Body of pancreas (tissue), 4 donors: ENCODE results near the gene NEDD9.
A peak's percentile ranks its signal among the peaks of the same experiment; 100 is the strongest.

Experiments used
- POLR2A ChIP-seq, 3 donors: fragments of 450-650 bp; IDR thresholded peaks; one replicate each; pipeline ENCODE4 v1.6.1; 2016; ENCODE audit warnings: antibody characterized with exemption in 3 of 3, mild to moderate bottlenecking in 2 of 3
- TF ChIP-seq, protein P1 (sequence below), 7 experiments: fragments of 450-650 bp in 4 of 7; fragments of 200-600 bp in 3 of 7; sonication (generic) in 3 of 7; IDR thresholded peaks; one replicate each; pipeline ENCODE4 v1.5.1; 2016 to 2019; ENCODE audit warnings: antibody characterized with exemption in 7 of 7

DNA sequence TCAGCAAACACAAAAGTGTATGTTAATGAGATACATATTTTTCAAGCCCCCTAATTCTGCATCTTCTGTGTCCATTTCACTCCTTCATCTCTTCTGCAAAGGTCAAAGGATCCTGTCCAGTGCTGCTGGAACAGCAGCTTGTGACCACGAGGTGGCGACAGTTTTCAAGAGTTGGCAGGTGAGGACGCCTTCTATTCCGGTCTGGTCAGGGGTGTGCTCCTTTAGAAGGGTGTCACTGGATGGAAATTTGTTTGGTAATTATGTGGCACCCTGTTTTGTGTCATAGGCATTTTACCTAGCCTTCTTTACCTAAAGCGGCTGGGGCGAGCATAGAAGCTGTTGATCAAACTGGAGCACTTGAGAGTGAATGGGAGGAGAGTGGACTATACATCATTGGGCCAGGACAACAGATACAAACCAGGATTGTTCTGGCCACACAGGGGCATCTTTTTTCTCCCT lies 88.0 kb downstream of the NEDD9 start:
- TF ChIP-seq, protein P1, sequence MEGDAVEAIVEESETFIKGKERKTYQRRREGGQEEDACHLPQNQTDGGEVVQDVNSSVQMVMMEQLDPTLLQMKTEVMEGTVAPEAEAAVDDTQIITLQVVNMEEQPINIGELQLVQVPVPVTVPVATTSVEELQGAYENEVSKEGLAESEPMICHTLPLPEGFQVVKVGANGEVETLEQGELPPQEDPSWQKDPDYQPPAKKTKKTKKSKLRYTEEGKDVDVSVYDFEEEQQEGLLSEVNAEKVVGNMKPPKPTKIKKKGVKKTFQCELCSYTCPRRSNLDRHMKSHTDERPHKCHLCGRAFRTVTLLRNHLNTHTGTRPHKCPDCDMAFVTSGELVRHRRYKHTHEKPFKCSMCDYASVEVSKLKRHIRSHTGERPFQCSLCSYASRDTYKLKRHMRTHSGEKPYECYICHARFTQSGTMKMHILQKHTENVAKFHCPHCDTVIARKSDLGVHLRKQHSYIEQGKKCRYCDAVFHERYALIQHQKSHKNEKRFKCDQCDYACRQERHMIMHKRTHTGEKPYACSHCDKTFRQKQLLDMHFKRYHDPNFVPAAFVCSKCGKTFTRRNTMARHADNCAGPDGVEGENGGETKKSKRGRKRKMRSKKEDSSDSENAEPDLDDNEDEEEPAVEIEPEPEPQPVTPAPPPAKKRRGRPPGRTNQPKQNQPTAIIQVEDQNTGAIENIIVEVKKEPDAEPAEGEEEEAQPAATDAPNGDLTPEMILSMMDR (IDR thresholded peaks at IDR 0.05), result peak; percentile 57 to 91 (median 84)
- TF ChIP-seq POLR2A (IDR thresholded peaks at IDR 0.05), result no peak
